HepG2 (cell line): ENCODE data around the gene CPED1. TPM values are rescaled to one million over a fixed set of nuclear protein-coding genes. Genes with fewer than 3 reads are reported as not detected.

Experiments used
- GTF3A ChIP-seq: sonication (generic); formaldehyde crosslinking; conservative IDR thresholded peaks from 2 replicates; pipeline ENCODE4 v1.4.0; 2020; ENCODE audit warnings: mild to moderate bottlenecking, missing genetic modification reagents
- HOXA5 ChIP-seq: sonication (generic); formaldehyde crosslinking; IDR thresholded peaks from 2 replicates; pipeline ENCODE4 v1.4.0; 2020; ENCODE audit warnings: missing genetic modification reagents
- LRRFIP1 ChIP-seq: sonication (generic); formaldehyde crosslinking; conservative IDR thresholded peaks from 2 replicates; pipeline ENCODE4 v1.4.0; 2020; ENCODE audit warnings: missing genetic modification reagents
- NCOR1 ChIP-seq: fragments of 200-600 bp; sonication (generic); IDR thresholded peaks from 2 replicates; pipeline ENCODE4 v1.7.0; 2017; ENCODE audit warnings: antibody characterized with exemption, low read length, borderline replicate concordance
- POLR2AphosphoS5 ChIP-seq: IDR thresholded peaks from 2 replicates; pipeline ENCODE4 v1.6.1; 2012; ENCODE audit warnings: low read depth, low read length
- RFXAP ChIP-seq: sonication (generic); formaldehyde crosslinking; IDR thresholded peaks from 2 replicates; pipeline ENCODE4 v1.4.0; 2020; ENCODE audit warnings: missing genetic modification reagents, borderline replicate concordance
- THAP9 ChIP-seq: sonication (generic); formaldehyde crosslinking; IDR thresholded peaks from 2 replicates; pipeline ENCODE4; 2020; ENCODE audit warnings: missing genetic modification reagents, mild to moderate bottlenecking, borderline replicate concordance
- ZBTB1 ChIP-seq: sonication (generic); formaldehyde crosslinking; IDR thresholded peaks from 2 replicates; pipeline ENCODE4 v1.4.0; 2020; ENCODE audit warnings: missing genetic modification reagents, borderline replicate concordance
- ZNF143 ChIP-seq: sonication (generic); formaldehyde crosslinking; IDR thresholded peaks from 2 replicates; pipeline ENCODE4 v1.4.0; 2020; ENCODE audit warnings: missing genetic modification reagents
- ZNF264 ChIP-seq: sonication (generic); formaldehyde crosslinking; IDR thresholded peaks from 2 replicates; pipeline ENCODE4 v1.4.0; 2020; ENCODE audit warnings: missing genetic modification reagents
- polyA plus RNA-seq, 8 experiments: library from polyadenylated mRNA; depleted of rRNA in 3 of 8; stranded (reverse) in 7 of 8; unstranded in 1 of 8; fragments of >200 nt; fragmentation: Illumina TruSeq in 4 of 8; extraction: Trizol in 4 of 8; gene quantifications; 2 replicates each; pipeline versions ENCODE4 v1.2.1 to v1.2.3, GENCODE V29; 2011 to 2016; ENCODE audit warnings: low read depth in 4 of 8, missing spikeins in 1 of 8, mixed read lengths in 1 of 8; ENCODE audit not compliant: insufficient read depth in 1 of 8
- total RNA-seq, 5 experiments: library from RNA; depleted of rRNA; stranded (reverse); fragments of >200 nt; fragmentation: Illumina TruSeq; extraction: Trizol; gene quantifications; 2 replicates each; pipeline ENCODE4 v1.2.3, GENCODE V29; 2016; ENCODE audit warnings: low read depth in 1 of 5
- TF ChIP-seq, protein P1 (sequence below): sonication (generic); formaldehyde crosslinking; IDR thresholded peaks from 2 replicates; pipeline ENCODE4 v1.8.0; 2022; ENCODE audit warnings: mild to moderate bottlenecking, missing genetic modification reagents
- TF ChIP-seq, protein P2 (sequence below): sonication (generic); formaldehyde crosslinking; IDR thresholded peaks from 2 replicates; pipeline ENCODE4 v1.4.0; 2020; ENCODE audit warnings: missing genetic modification reagents
- TF ChIP-seq, protein P3 (sequence below): IDR thresholded peaks from 2 replicates; pipeline ENCODE4 v1.6.1; 2016; ENCODE audit warnings: control low read depth

Gene CPED1
- total and polyA plus RNA-seq, 2 of the 13 experiments (the other 11 are each of a cell fraction or from before 2014, with no cell fraction given): 11.5 to 27.0 TPM

GRCh38 chr7:120950539-120951308, 37.8 kb upstream of the CPED1 start, which contains the start of gene ING3 (continued):
- peak; percentile 93 for TF ChIP-seq ZNF143 (CRISPR knock-in tag)
- TF ChIP-seq GTF3A (CRISPR knock-in tag): no peak
- no peak for TF ChIP-seq NCOR1
- TF ChIP-seq POLR2AphosphoS5: peak; percentile 50
- TF ChIP-seq, protein P1, sequence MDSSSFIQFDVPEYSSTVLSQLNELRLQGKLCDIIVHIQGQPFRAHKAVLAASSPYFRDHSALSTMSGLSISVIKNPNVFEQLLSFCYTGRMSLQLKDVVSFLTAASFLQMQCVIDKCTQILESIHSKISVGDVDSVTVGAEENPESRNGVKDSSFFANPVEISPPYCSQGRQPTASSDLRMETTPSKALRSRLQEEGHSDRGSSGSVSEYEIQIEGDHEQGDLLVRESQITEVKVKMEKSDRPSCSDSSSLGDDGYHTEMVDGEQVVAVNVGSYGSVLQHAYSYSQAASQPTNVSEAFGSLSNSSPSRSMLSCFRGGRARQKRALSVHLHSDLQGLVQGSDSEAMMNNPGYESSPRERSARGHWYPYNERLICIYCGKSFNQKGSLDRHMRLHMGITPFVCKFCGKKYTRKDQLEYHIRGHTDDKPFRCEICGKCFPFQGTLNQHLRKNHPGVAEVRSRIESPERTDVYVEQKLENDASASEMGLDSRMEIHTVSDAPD (CRISPR knock-in tag): no peak
- TF ChIP-seq ZNF264 (CRISPR knock-in tag): peak; percentile 27; the same call in 1 of the 2 replicates
- no peak for TF ChIP-seq ZBTB1 (CRISPR knock-in tag)
- peak; percentile 53; the same call in 1 of the 2 replicates for TF ChIP-seq THAP9 (CRISPR knock-in tag)
- TF ChIP-seq, protein P2, sequence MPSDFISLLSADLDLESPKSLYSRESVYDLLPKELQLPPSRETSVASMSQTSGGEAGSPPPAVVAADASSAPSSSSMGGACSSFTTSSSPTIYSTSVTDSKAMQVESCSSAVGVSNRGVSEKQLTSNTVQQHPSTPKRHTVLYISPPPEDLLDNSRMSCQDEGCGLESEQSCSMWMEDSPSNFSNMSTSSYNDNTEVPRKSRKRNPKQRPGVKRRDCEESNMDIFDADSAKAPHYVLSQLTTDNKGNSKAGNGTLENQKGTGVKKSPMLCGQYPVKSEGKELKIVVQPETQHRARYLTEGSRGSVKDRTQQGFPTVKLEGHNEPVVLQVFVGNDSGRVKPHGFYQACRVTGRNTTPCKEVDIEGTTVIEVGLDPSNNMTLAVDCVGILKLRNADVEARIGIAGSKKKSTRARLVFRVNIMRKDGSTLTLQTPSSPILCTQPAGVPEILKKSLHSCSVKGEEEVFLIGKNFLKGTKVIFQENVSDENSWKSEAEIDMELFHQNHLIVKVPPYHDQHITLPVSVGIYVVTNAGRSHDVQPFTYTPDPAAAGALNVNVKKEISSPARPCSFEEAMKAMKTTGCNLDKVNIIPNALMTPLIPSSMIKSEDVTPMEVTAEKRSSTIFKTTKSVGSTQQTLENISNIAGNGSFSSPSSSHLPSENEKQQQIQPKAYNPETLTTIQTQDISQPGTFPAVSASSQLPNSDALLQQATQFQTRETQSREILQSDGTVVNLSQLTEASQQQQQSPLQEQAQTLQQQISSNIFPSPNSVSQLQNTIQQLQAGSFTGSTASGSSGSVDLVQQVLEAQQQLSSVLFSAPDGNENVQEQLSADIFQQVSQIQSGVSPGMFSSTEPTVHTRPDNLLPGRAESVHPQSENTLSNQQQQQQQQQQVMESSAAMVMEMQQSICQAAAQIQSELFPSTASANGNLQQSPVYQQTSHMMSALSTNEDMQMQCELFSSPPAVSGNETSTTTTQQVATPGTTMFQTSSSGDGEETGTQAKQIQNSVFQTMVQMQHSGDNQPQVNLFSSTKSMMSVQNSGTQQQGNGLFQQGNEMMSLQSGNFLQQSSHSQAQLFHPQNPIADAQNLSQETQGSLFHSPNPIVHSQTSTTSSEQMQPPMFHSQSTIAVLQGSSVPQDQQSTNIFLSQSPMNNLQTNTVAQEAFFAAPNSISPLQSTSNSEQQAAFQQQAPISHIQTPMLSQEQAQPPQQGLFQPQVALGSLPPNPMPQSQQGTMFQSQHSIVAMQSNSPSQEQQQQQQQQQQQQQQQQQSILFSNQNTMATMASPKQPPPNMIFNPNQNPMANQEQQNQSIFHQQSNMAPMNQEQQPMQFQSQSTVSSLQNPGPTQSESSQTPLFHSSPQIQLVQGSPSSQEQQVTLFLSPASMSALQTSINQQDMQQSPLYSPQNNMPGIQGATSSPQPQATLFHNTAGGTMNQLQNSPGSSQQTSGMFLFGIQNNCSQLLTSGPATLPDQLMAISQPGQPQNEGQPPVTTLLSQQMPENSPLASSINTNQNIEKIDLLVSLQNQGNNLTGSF (CRISPR knock-in tag): no peak
- no peak for TF ChIP-seq LRRFIP1
- TF ChIP-seq, protein P3, sequence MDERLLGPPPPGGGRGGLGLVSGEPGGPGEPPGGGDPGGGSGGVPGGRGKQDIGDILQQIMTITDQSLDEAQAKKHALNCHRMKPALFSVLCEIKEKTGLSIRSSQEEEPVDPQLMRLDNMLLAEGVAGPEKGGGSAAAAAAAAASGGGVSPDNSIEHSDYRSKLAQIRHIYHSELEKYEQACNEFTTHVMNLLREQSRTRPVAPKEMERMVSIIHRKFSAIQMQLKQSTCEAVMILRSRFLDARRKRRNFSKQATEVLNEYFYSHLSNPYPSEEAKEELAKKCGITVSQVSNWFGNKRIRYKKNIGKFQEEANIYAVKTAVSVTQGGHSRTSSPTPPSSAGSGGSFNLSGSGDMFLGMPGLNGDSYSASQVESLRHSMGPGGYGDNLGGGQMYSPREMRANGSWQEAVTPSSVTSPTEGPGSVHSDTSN (CRISPR knock-in tag): peak; percentile 86
- peak; percentile 100 for TF ChIP-seq HOXA5 (CRISPR knock-in tag)
- TF ChIP-seq RFXAP (CRISPR knock-in tag): 0 out of 2 replicates have a peak, but pooled peaks have one; percentile 50
